B cell (primary cell): ENCODE data around the gene NECAP2. TPM values are rescaled to one million over a fixed set of nuclear protein-coding genes. Genes with fewer than 3 reads are reported as not detected.

ENCODE experiments used
- ATAC-seq: fragments of 200-7000 bp; cut with Tn5 transposase; one replicate; pipeline ENCODE4 v1.10.0; 2021; ENCODE audit warnings: low read depth, mild to moderate bottlenecking, moderate number of reproducible peaks, moderate library complexity
- CTCF ChIA-PET: fragments of 350-600 bp; sonication (Branson Sonifier 250); formaldehyde crosslinking; loops from one replicate; lab custom pipeline; 2021; ENCODE audit warnings: antibody characterized with exemption, inconsistent platforms; lab: Charles Lee
- POLR2A ChIA-PET: fragments of 350-600 bp; sonication (Branson Sonifier 250); formaldehyde crosslinking; loops from one replicate; lab custom pipeline; 2021; ENCODE audit warnings: antibody characterized with exemption; lab: Charles Lee
- DNase-seq: peaks from one replicate; pipeline ENCODE4 v3.0.0; 2013
- H2AFZ ChIP-seq: 2 replicates; pipeline ENCODE4 v1.6.1; 2012; ENCODE audit warnings: mild to moderate bottlenecking, low read depth, low read length; ENCODE audit not compliant: insufficient read depth, poor library complexity, severe bottlenecking
- H3K27ac ChIP-seq, 2 donors: 1 replicate in 1 of 2; 2 replicates in 1 of 2; pipeline ENCODE4 v1.5.1; 2012 to 2013; ENCODE audit warnings: low read length in 2 of 2, mild to moderate bottlenecking in 2 of 2, moderate library complexity in 1 of 2
- H3K27me3 ChIP-seq, 4 experiments: fragments of 200-600 bp in 1 of 4; sonication (generic) in 1 of 4; replicated peaks in 1 of 4; 1 replicate in 2 of 4; 2 replicates in 2 of 4; pipeline versions ENCODE4 v1.6.1 to v1.7.0; 2013 to 2016; ENCODE audit warnings: low read length in 3 of 4, mild to moderate bottlenecking in 2 of 4, mixed read lengths in 1 of 4, moderate library complexity in 1 of 4; ENCODE audit not compliant: insufficient read depth in 4 of 4, control insufficient read depth in 3 of 4; ENCODE audit errors: control extremely low read depth in 1 of 4
- H3K36me3 ChIP-seq, 2 experiments: replicated peaks in 1 of 2; 1 replicate in 1 of 2; 2 replicates in 1 of 2; pipeline versions ENCODE4 v1.6.1 to v1.7.1; 2013; ENCODE audit warnings: low read length in 1 of 2; ENCODE audit not compliant: insufficient read depth in 2 of 2, control insufficient read depth in 1 of 2; ENCODE audit errors: control extremely low read depth in 1 of 2, extremely low read depth in 1 of 2
- H3K4me1 ChIP-seq, 2 donors: fragments of 200-600 bp in 1 of 2; sonication (generic) in 1 of 2; 1 replicate in 1 of 2; 2 replicates in 1 of 2; pipeline versions ENCODE4 v1.5.1 to v1.6.1; 2013 to 2017; ENCODE audit warnings: low read length in 2 of 2; ENCODE audit not compliant: control insufficient read depth in 2 of 2, insufficient read depth in 2 of 2
- H3K4me2 ChIP-seq: replicated peaks from 2 replicates; pipeline ENCODE3; 2012; ENCODE audit warnings: mild to moderate bottlenecking, low read depth, low read length; ENCODE audit not compliant: poor library complexity, severe bottlenecking
- H3K4me3 ChIP-seq, 5 experiments: fragments of 200-600 bp in 1 of 5; sonication (generic) in 1 of 5; 1 replicate in 3 of 5; 2 replicates in 2 of 5; pipeline versions ENCODE4 v1.5.1 to v1.7.0; 2011 to 2016; ENCODE audit warnings: low read length in 4 of 5, mild to moderate bottlenecking in 4 of 5, low read depth in 2 of 5, control low read depth in 1 of 5, moderate library complexity in 1 of 5; ENCODE audit not compliant: insufficient read depth in 1 of 5; ENCODE audit errors: control extremely low read depth in 1 of 5, extremely low read depth in 1 of 5
- H3K79me2 ChIP-seq: fragments of 200-600 bp; sonication (generic); one replicate; pipeline ENCODE4 v1.6.0; 2016; ENCODE audit warnings: low read length; ENCODE audit not compliant: control insufficient read depth, insufficient read depth
- H3K9ac ChIP-seq: fragments of 200-600 bp; sonication (generic); 2 replicates; pipeline ENCODE4 v1.6.1; 2017; ENCODE audit warnings: mild to moderate bottlenecking, low read length, moderate library complexity
- H3K9me3 ChIP-seq, 3 donors: one replicate each; pipeline versions ENCODE4 v1.6.1 to v1.7.1; 2013; ENCODE audit warnings: low read length in 2 of 3; ENCODE audit not compliant: control insufficient read depth in 2 of 3, insufficient read depth in 1 of 3; ENCODE audit errors: control extremely low read depth in 1 of 3
- H4K20me1 ChIP-seq: 2 replicates; pipeline ENCODE4 v1.6.0; 2012; ENCODE audit warnings: mild to moderate bottlenecking, low read length; ENCODE audit not compliant: insufficient read depth, control insufficient read depth, poor library complexity, severe bottlenecking
- H3K27ac Mint-ChIP-seq: one replicate; pipeline ENCODE4 v1.8.0; 2021; ENCODE audit warnings: mixed read lengths
- H3K27me3 Mint-ChIP-seq: one replicate; pipeline ENCODE4 v1.8.0; 2021; ENCODE audit warnings: mixed read lengths
- H3K4me1 Mint-ChIP-seq: one replicate; pipeline ENCODE4 v1.8.0; 2021; ENCODE audit warnings: mixed read lengths
- H3K4me3 Mint-ChIP-seq: one replicate; pipeline ENCODE4 v1.8.0; 2021; ENCODE audit warnings: mixed read lengths
- H3K9me3 Mint-ChIP-seq: one replicate; pipeline ENCODE4 v1.8.0; 2022; ENCODE audit warnings: mixed read lengths; ENCODE audit not compliant: insufficient read depth
- EZH2 ChIP-seq: IDR thresholded peaks from 2 replicates; pipeline ENCODE4 v1.6.1; 2012; ENCODE audit warnings: borderline replicate concordance, low read depth, mild to moderate bottlenecking, moderate library complexity, low read length; ENCODE audit not compliant: insufficient read depth, poor library complexity, severe bottlenecking
- WGBS: methylation state at CpG from one replicate; pipeline ENCODE4 v1.1.5; 2013; ENCODE audit warnings: missing lambda C conversion rate; ENCODE audit not compliant: insufficient coverage; 5-methylcytosine and 5-hydroxymethylcytosine counted together
- intact Hi-C: fragments of 100-400 bp; cut with micrococcal nuclease; formaldehyde crosslinking; loops from one replicate; pipeline ENCODE4 v1.10.0; 2022
- polyA plus RNA-seq: library from polyadenylated mRNA; depleted of rRNA; stranded (reverse); fragments of >200 nt; gene quantifications from 2 replicates; pipeline ENCODE4 v1.2.3, GENCODE V29; 2012
- total RNA-seq, 2 donors: library from RNA; stranded (reverse); fragments of 120-200 nt in 1 of 2; gene quantifications; 1 replicate in 1 of 2; 2 replicates in 1 of 2; pipeline versions ENCODE4 v1.2.3 to v1.2.4, GENCODE V29; 2013 to 2022
- TF ChIP-seq, protein P1 (sequence below): fragments of 200-600 bp; IDR thresholded peaks from one replicate; pipeline ENCODE4 v1.8.0; 2022; ENCODE audit warnings: antibody characterized with exemption, mild to moderate bottlenecking

NECAP2 gene
- total and polyA plus RNA-seq, 2 donors (not counting 1 experiment from before 2014, with no cell fraction given) = 77.3 to 81.5 TPM

DNA sequence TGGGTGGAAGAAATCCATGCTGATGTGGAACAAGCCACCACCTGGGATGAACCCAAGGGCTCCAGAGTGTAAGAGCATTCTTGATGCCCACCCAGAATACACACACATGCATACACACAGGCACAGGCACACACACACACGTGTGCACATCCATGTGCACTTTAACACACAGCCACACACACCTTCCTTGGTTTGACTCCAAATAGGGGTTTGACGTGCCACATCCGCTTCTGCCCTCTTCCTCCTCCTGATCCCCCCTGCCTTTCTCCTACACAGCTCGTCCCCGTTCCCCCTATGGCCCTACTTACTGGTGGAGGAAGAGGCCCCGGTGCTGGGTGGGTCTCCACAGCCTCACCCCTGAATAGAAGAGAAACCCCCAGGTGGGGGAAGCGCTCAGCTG, 19.3 kb upstream of the NECAP2 start:
- Histone ChIP-seq H3K4me1 (peaks cover 19 to 26% of the 10 kb centered on the region in 2 donors), H4K20me1 (no peaks in the 10 kb centered on the region), H3K4me2 (peak overlapping the region; percentile 65), H3K9me3 (no peaks in the 10 kb centered on the region), H3K9ac (peak overlapping the region; percentile 38), H3K4me3 (peak overlapping the region in 1 of 5 experiments; percentile 44), H3K36me3 (no peaks in the 10 kb centered on the region), H3K27ac (peak overlapping the region; percentile 25 to 74), H3K79me2 (no peaks in the 10 kb centered on the region), H2AFZ (peak overlapping the region; percentile 59), H3K27me3 (no peaks in the 10 kb centered on the region)
- TF ChIP-seq EZH2 = no peak
- TF ChIP-seq, protein P1, sequence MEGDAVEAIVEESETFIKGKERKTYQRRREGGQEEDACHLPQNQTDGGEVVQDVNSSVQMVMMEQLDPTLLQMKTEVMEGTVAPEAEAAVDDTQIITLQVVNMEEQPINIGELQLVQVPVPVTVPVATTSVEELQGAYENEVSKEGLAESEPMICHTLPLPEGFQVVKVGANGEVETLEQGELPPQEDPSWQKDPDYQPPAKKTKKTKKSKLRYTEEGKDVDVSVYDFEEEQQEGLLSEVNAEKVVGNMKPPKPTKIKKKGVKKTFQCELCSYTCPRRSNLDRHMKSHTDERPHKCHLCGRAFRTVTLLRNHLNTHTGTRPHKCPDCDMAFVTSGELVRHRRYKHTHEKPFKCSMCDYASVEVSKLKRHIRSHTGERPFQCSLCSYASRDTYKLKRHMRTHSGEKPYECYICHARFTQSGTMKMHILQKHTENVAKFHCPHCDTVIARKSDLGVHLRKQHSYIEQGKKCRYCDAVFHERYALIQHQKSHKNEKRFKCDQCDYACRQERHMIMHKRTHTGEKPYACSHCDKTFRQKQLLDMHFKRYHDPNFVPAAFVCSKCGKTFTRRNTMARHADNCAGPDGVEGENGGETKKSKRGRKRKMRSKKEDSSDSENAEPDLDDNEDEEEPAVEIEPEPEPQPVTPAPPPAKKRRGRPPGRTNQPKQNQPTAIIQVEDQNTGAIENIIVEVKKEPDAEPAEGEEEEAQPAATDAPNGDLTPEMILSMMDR = no peak
- CTCF ChIA-PET = interaction anchor here (1.5 kb wide), 1 partner anchor 19 kb away, joined by 9 read pairs; the partner anchor contains the start of gene NECAP2
- DNase-seq (no peak), ATAC-seq (no peak)
- 55% methylated on average over 7 of the region's 7 CpGs for WGBS
- POLR2A ChIA-PET = interaction anchor here (1.0 to 1.3 kb wide), 2 partner anchors 10 to 53 kb away, joined by 3 to 5 read pairs; partner anchors contain the start of gene SZRD1
- H3K27me3 Mint-ChIP-seq = no peaks in the 10 kb centered on the region
- intact Hi-C loops = loop anchor here (1.0 kb wide), 1 partner anchor 19 kb away; the partner anchor contains the start of gene NECAP2
- H3K27ac Mint-ChIP-seq = peak overlapping the region; percentile 91
- H3K4me1 Mint-ChIP-seq = peaks cover 26% of the 10 kb centered on the region
- peak overlapping the region; percentile 57 for H3K4me3 Mint-ChIP-seq
- no peaks in the 10 kb centered on the region for H3K9me3 Mint-ChIP-seq

DNA sequence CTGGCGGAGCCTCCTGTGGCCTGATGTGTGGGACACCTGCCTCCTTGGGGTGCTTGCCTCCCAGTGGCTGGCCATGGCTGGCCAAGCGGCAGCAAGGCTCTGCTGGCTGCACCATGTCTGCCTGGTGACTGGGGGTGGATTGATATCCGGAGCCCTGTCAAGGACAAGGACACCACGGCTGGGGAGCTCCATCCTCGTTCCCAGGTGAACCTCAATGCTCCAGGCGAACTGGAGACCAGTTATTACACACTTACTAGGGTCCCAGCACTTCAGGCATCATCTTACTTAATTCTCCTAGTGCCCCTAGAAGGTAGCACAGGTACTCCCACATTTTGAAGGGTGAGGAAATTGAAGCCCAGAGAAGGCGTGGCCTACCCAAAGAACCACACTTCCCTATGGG, 18.5 kb upstream of the NECAP2 start:
- DNase-seq = no peak
- no peak overlapping the region for H3K4me3 Mint-ChIP-seq
- 94% methylated on average over 4 of the region's 7 CpGs for WGBS
- Histone ChIP-seq H2AFZ (no peak overlapping the region), H3K27ac (peak overlapping the region in 1 of 2 donors; percentile 74), H3K4me1 (peaks cover 19 to 26% of the 10 kb centered on the region in 2 donors), H3K36me3 (no peaks in the 10 kb centered on the region), H3K4me3 (no peak overlapping the region), H4K20me1 (no peaks in the 10 kb centered on the region), H3K9me3 (no peaks in the 10 kb centered on the region), H3K4me2 (no peak overlapping the region), H3K9ac (no peak overlapping the region), H3K27me3 (no peaks in the 10 kb centered on the region), H3K79me2 (no peaks in the 10 kb centered on the region)
- H3K27me3 Mint-ChIP-seq = no peaks in the 10 kb centered on the region
- H3K27ac Mint-ChIP-seq = peak overlapping the region; percentile 37
- H3K4me1 Mint-ChIP-seq = peaks cover 26% of the 10 kb centered on the region
- intact Hi-C loops = no loop called here
- H3K9me3 Mint-ChIP-seq = no peaks in the 10 kb centered on the region
- CTCF ChIA-PET = interaction anchor here (1.9 kb wide), 1 partner anchor 18 kb away, joined by 4 read pairs; the partner anchor contains the start of gene NECAP2
- no peak for ATAC-seq
- POLR2A ChIA-PET = no interaction called here
- TF ChIP-seq EZH2 = no peak
